IMR-90 (cell line): ENCODE measurements around the gene OR5AL1.

Source experiments
- SMC3 ChIP-seq: fragments of 150-350 bp; IDR thresholded peaks from 2 replicates; pipeline ENCODE4 v1.6.1; 2016; ENCODE audit warnings: low read depth, mild to moderate bottlenecking, antibody characterized with exemption, low read length, moderate library complexity
- TF ChIP-seq, protein P1 (sequence below): conservative IDR thresholded peaks from 2 replicates; pipeline ENCODE4 v1.5.1; 2012; ENCODE audit warnings: mild to moderate bottlenecking, low read depth, low read length, improper control_type of control experiment

DNA sequence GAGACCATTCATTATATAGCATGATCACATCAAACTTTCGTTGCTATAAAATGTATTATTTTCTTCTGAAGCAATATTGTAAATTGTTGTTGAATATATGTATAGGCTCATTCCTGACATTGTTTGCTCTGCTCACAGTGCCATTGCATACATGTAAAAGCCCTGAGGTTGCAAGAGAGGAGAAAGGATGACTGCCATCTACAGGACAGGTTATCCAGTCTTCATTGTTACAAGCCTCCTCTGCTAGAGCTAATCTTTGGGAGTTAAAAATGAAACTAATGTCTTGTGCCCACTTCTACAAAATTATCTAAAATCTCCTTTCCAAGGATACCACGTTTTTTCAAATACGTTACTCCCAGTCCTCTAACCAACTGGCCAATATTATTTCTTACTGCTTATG, 16.4 kb upstream of the OR5AL1 start:
- TF ChIP-seq, protein P1, sequence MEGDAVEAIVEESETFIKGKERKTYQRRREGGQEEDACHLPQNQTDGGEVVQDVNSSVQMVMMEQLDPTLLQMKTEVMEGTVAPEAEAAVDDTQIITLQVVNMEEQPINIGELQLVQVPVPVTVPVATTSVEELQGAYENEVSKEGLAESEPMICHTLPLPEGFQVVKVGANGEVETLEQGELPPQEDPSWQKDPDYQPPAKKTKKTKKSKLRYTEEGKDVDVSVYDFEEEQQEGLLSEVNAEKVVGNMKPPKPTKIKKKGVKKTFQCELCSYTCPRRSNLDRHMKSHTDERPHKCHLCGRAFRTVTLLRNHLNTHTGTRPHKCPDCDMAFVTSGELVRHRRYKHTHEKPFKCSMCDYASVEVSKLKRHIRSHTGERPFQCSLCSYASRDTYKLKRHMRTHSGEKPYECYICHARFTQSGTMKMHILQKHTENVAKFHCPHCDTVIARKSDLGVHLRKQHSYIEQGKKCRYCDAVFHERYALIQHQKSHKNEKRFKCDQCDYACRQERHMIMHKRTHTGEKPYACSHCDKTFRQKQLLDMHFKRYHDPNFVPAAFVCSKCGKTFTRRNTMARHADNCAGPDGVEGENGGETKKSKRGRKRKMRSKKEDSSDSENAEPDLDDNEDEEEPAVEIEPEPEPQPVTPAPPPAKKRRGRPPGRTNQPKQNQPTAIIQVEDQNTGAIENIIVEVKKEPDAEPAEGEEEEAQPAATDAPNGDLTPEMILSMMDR = no peak
- no peak for TF ChIP-seq SMC3
